ENCODE data around the gene HIP1. TPM values are rescaled to one million over a fixed set of nuclear protein-coding genes. Genes with fewer than 3 reads are reported as not detected.
A peak's percentile ranks its signal among the peaks of the same experiment; 100 is the strongest.

HIP1 gene
- total and polyA plus RNA-seq, 9 of the 15 experiments (the other 6 are each of a cell fraction or from before 2014, with no cell fraction given): 2.4 to 13.7 (median 9.5) TPM

GRCh38 chr7:75663302-75663907, 75.3 kb downstream of the HIP1 start:
- FAIRE-seq (peak; percentile 96), ATAC-seq (peak; percentile 94), DNase-seq (ENCODE audit: extremely low read depth in 1 of 4, low spot score in 3 of 4) (peak; percentile 70 to 91 (median 82))
- peaks cover 22 to 39% of the 10 kb centered on the region in 2 experiments for H3K4me1 ChIP-seq (replicated peaks in 1 of 2; ENCODE audit: control insufficient read depth in 2 of 2, insufficient read depth in 2 of 2, low read length in 2 of 2)
- no peak overlapping the region for H3K4me3 ChIP-seq
- H3K79me2 ChIP-seq (ENCODE audit: control insufficient read depth, insufficient read depth, low read length): no peaks in the 10 kb centered on the region
- WGBS (ENCODE audit: insufficient coverage, low coverage, missing lambda C conversion rate): 10% methylated on average over 8 of the region's 8 CpGs
- in situ Hi-C loops (cut with MboI) (no loop called here), intact Hi-C loops (cut with micrococcal nuclease) (no loop called here)
- CTCF ChIA-PET (ENCODE audit: low intra/inter-chr PET ratio): no interaction called here
- no peaks in the 10 kb centered on the region for H3K36me3 ChIP-seq (ENCODE audit: control insufficient read depth, insufficient read depth, low read length)
- H3K4me2 ChIP-seq (ENCODE audit: insufficient read depth, low read length): peak overlapping the region; percentile 84
- H4K20me1 ChIP-seq (replicated peaks; ENCODE audit: control insufficient read depth, insufficient read depth, low read length): no peaks in the 10 kb centered on the region
- H3K9ac ChIP-seq (ENCODE audit: insufficient read depth in 1 of 2, low read depth in 2 of 2, low read length in 2 of 2): peak overlapping the region; percentile 32 to 83; a peak in 3 of 4 replicates
- H3K27ac ChIP-seq (ENCODE audit: extremely low read depth, low read depth, low read length): peak overlapping the region; percentile 76
- H2AFZ ChIP-seq (ENCODE audit: low read depth, low read length): peak overlapping the region; percentile 88
- no TSS peak for BruUV-seq (replicated peaks)
- H3K9me3 ChIP-seq (replicated peaks; ENCODE audit: control insufficient read depth, insufficient read depth, low read depth, low read length): no peaks in the 10 kb centered on the region
- POLR2A ChIA-PET: interaction anchor here (0.6 to 1.6 kb wide), 8 partner anchors 9 to 135 kb away, joined by 3 to 9 read pairs (median 4); no protein-coding TSS in a partner anchor
- no peaks in the 10 kb centered on the region for H3K9me1 ChIP-seq (ENCODE audit: control insufficient read depth, insufficient read depth, low read length)
- no peaks in the 10 kb centered on the region for H3K27me3 ChIP-seq (ENCODE audit: control insufficient read depth in 2 of 2, insufficient read depth in 2 of 2, low read length in 2 of 2)
- TF ChIP-seq HDAC1 (IDR thresholded peaks at IDR 0.05): peak in 1 of 2 experiments; percentile 81; a peak in 1 of 4 replicates
- peak; percentile 71 for TF ChIP-seq MTA2 (IDR thresholded peaks at IDR 0.05; ENCODE audit: low read depth)
- TF ChIP-seq VEZF1 (CRISPR knock-in tag; IDR thresholded peaks at IDR 0.05): peak; percentile 58
- 0 out of 2 replicates have a peak, but pooled peaks have one; percentile 26 for TF ChIP-seq CREB1 (IDR thresholded peaks at IDR 0.05)
- peak; percentile 26; the same call in 1 of the 2 replicates for TF ChIP-seq CREB1 (CRISPR knock-in tag; IDR thresholded peaks at IDR 0.05)
- TF ChIP-seq DPF2 (IDR thresholded peaks at IDR 0.05): peak; percentile 98
- TF ChIP-seq EGR1 (conservative IDR thresholded peaks at IDR 0.05): peak; percentile 83
- no peak for TF ChIP-seq KHSRP (IDR thresholded peaks at IDR 0.05)
- peak; percentile 74 for TF ChIP-seq NFIC (IDR thresholded peaks at IDR 0.05)
- peak; percentile 69 for TF ChIP-seq FOSL1 (tag; conservative IDR thresholded peaks at IDR 0.05)
- peak; percentile 45; the same call in 1 of the 2 replicates for TF ChIP-seq GATA2 (CRISPR knock-in tag; IDR thresholded peaks at IDR 0.05)
- peak; percentile 76 for TF ChIP-seq MTA1 (IDR thresholded peaks at IDR 0.05; ENCODE audit: borderline replicate concordance)
- TF ChIP-seq STAT5A (IDR thresholded peaks at IDR 0.05; ENCODE audit: borderline replicate concordance, low read length): peak; percentile 68; the same call in 1 of the 2 replicates
- peak; percentile 37; the same call in 1 of the 2 replicates for TF ChIP-seq E2F1 (CRISPR knock-in tag; IDR thresholded peaks at IDR 0.05)
- TF ChIP-seq ZNF77 (CRISPR knock-in tag; IDR thresholded peaks at IDR 0.05): no peak
- TF ChIP-seq ZNF511 (CRISPR knock-in tag; IDR thresholded peaks at IDR 0.05): peak; percentile 15; the same call in 1 of the 2 replicates
- no peak for TF ChIP-seq ZNF75A (CRISPR knock-in tag; IDR thresholded peaks at IDR 0.05)
- no peak for TF ChIP-seq E2F5 (CRISPR knock-in tag; IDR thresholded peaks at IDR 0.05)
- TF ChIP-seq MIER1 (IDR thresholded peaks at IDR 0.05; ENCODE audit: low read depth): 0 out of 2 replicates have a peak, but pooled peaks have one; percentile 66
- TF ChIP-seq CEBPG (CRISPR knock-in tag; IDR thresholded peaks at IDR 0.05): peak; percentile 75
- TF ChIP-seq CEBPG (tag; conservative IDR thresholded peaks at IDR 0.05 in 1 of 2, IDR thresholded peaks at IDR 0.05 in 1 of 2): no peak
